OCI-LY1 (cell line): ENCODE measurements around the gene TBL3.

Experiments used
- H2AFZ ChIP-seq: fragments of 200-600 bp; sonication (generic), shearing (Covaris generic); 2 replicates; pipeline ENCODE4 v1.6.0; 2014; ENCODE audit warnings: antibody characterized with exemption, mild to moderate bottlenecking, low read length
- H3F3A ChIP-seq: fragments of 200-600 bp; sonication (generic), shearing (Covaris generic); 2 replicates; pipeline ENCODE4 v1.6.0; 2014; ENCODE audit warnings: mild to moderate bottlenecking, antibody characterized with exemption, low read length, moderate library complexity; ENCODE audit not compliant: insufficient read depth
- H3K27ac ChIP-seq: fragments of 200-600 bp; sonication (generic); 2 replicates; pipeline ENCODE4 v1.5.1; 2014; ENCODE audit warnings: low read length, mixed run types, mild to moderate bottlenecking, low read depth; ENCODE audit not compliant: poor library complexity, severe bottlenecking
- H3K27me3 ChIP-seq: fragments of 200-600 bp; sonication (generic); 2 replicates; pipeline ENCODE4 v1.6.0; 2014; ENCODE audit warnings: antibody characterized with exemption, mild to moderate bottlenecking, low read length, moderate library complexity; ENCODE audit not compliant: insufficient read depth
- H3K36me3 ChIP-seq: fragments of 200-600 bp; sonication (generic); 2 replicates; pipeline ENCODE4 v1.6.1; 2014; ENCODE audit warnings: mild to moderate bottlenecking, antibody characterized with exemption, low read length, moderate library complexity, mixed read lengths; ENCODE audit not compliant: insufficient read depth
- H3K4me1 ChIP-seq: fragments of 200-600 bp; sonication (generic); 2 replicates; pipeline ENCODE4 v1.5.1; 2014; ENCODE audit warnings: mild to moderate bottlenecking, low read length, moderate library complexity; ENCODE audit not compliant: insufficient read depth, severe bottlenecking
- H3K4me2 ChIP-seq: fragments of 200-600 bp; sonication (generic), shearing (Covaris generic); 2 replicates; pipeline ENCODE4 v1.6.1; 2014; ENCODE audit warnings: low read length
- H3K4me3 ChIP-seq: fragments of 200-600 bp; sonication (generic); 2 replicates; pipeline ENCODE4 v1.5.1; 2014; ENCODE audit warnings: low read length, low read depth, mild to moderate bottlenecking, mixed read lengths; ENCODE audit not compliant: poor library complexity, severe bottlenecking
- H3K79me2 ChIP-seq: fragments of 200-600 bp; shearing (Covaris generic); 2 replicates; pipeline ENCODE4 v1.6.1; 2016; ENCODE audit warnings: mixed run types, low read length, mixed read lengths; ENCODE audit not compliant: insufficient read depth
- H3K9ac ChIP-seq: fragments of 200-600 bp; sonication (generic), shearing (Covaris generic); 2 replicates; pipeline ENCODE4 v1.6.1; 2014; ENCODE audit warnings: mild to moderate bottlenecking, low read length, mixed read lengths
- H3K9me2 ChIP-seq: fragments of 200-600 bp; sonication (generic), shearing (Covaris generic); 2 replicates; pipeline ENCODE4 v1.6.1; 2014; ENCODE audit warnings: low read depth, mild to moderate bottlenecking, low read length, mixed read lengths
- H3K9me3 ChIP-seq: fragments of 200-600 bp; shearing (Covaris generic); 2 replicates; pipeline ENCODE4 v1.6.1; 2014; ENCODE audit warnings: low read length, mixed read lengths
- H4K20me1 ChIP-seq: fragments of 200-600 bp; sonication (generic), shearing (Covaris generic); 2 replicates; pipeline ENCODE4 v1.6.0; 2016; ENCODE audit warnings: mild to moderate bottlenecking, low read length; ENCODE audit not compliant: insufficient read depth
- CTCF ChIP-seq: fragments of 200-600 bp; sonication (generic), shearing (Covaris generic); IDR thresholded peaks from 2 replicates; pipeline ENCODE4 v1.5.1; 2017; ENCODE audit warnings: mild to moderate bottlenecking, antibody characterized with exemption, low read length, moderate library complexity, mixed read lengths
- EZH2 ChIP-seq: fragments of 200-600 bp; sonication (generic), shearing (Covaris generic); IDR thresholded peaks from 2 replicates; pipeline ENCODE4 v1.8.0; 2017; ENCODE audit warnings: borderline replicate concordance, mixed run types, mild to moderate bottlenecking, antibody characterized with exemption, low read length, moderate library complexity, mixed read lengths

Gene TBL3

GRCh38 chr16:1958715-1959268 is 13.1 kb upstream of the TBL3 start:
- Histone ChIP-seq H3K27me3 (no peaks in the 10 kb centered on the region; the same call in 1 of the 2 replicates), H3K36me3 (peaks cover 28% of the 10 kb centered on the region), H3K4me3 (peak overlapping the region; percentile 90), H3K27ac (no peak overlapping the region), H3K4me1 (peaks cover 39% of the 10 kb centered on the region), H4K20me1 (no peaks in the 10 kb centered on the region), H3F3A (peaks cover 15% of the 10 kb centered on the region), H3K4me2 (peak overlapping the region; percentile 55), H3K79me2 (peaks cover 7% of the 10 kb centered on the region), H3K9me2 (no peaks in the 10 kb centered on the region), H3K9me3 (no peaks in the 10 kb centered on the region), H2AFZ (no peak overlapping the region), H3K9ac (peak overlapping the region; percentile 43; the same call in 1 of the 2 replicates)
- TF ChIP-seq CTCF (no peak), EZH2 (no peak)

- peak within 1 kb of the TSS; percentile 90 for H3K9ac ChIP-seq
Measured at GRCh38 chr16:1959269-1960039, 12.4 kb upstream of the TBL3 start, which contains the start of gene NDUFB10. NDUFB10 (plus strand) TSS chr16:1959538; CDS start chr16:1959625, 87 bp downstream.

More at GRCh38 chr16:1959269-1960039, 12.4 kb upstream of the TBL3 start, which contains the start of gene NDUFB10:
- peaks cover 35% of the 10 kb centered on the region for H3K36me3 ChIP-seq
- H3K9me3 ChIP-seq = no peaks in the 10 kb centered on the region
- peak within 1 kb of the TSS; percentile 72 for H3K4me2 ChIP-seq
- H3F3A ChIP-seq = peaks cover 16% of the 10 kb centered on the region
- H2AFZ ChIP-seq = no peak within 1 kb of the TSS
- TF ChIP-seq CTCF (peak; percentile 89), EZH2 (no peak)
- no peaks in the 10 kb centered on the region for H4K20me1 ChIP-seq
- peak within 1 kb of the TSS; percentile 90 for H3K4me3 ChIP-seq
- peaks cover 14% of the 10 kb centered on the region for H3K79me2 ChIP-seq
- peaks cover 39% of the 10 kb centered on the region for H3K4me1 ChIP-seq
- peak within 1 kb of the TSS; percentile 75 for H3K27ac ChIP-seq
- no peaks in the 10 kb centered on the region; the same call in 1 of the 2 replicates for H3K27me3 ChIP-seq
- no peaks in the 10 kb centered on the region for H3K9me2 ChIP-seq
